Urinary bladder (tissue), 4 donors: Measurements from ENCODE around the gene OR1F1. TPM values are rescaled to one million over a fixed set of nuclear protein-coding genes. Genes with fewer than 3 reads are reported as not detected.

Experiments used
- DNase-seq: peaks from one replicate; pipeline ENCODE4 v3.0.0-alpha.2; 2015; ENCODE audit errors: extremely low spot score
- H3K27ac ChIP-seq: one replicate; pipeline ENCODE4 v1.5.1; 2013; ENCODE audit warnings: low read depth, mild to moderate bottlenecking, moderate library complexity
- H3K36me3 ChIP-seq: one replicate; pipeline ENCODE4 v1.6.1; 2013; ENCODE audit warnings: mild to moderate bottlenecking, moderate library complexity; ENCODE audit not compliant: insufficient read depth
- H3K4me1 ChIP-seq: one replicate; pipeline ENCODE4 v1.6.1; 2013; ENCODE audit warnings: mild to moderate bottlenecking, moderate library complexity; ENCODE audit not compliant: insufficient read depth
- H3K4me3 ChIP-seq: one replicate; pipeline ENCODE4 v1.5.1; 2013; ENCODE audit warnings: low read depth, low read length
- WGBS: extraction: QIAGEN DNeasy Blood & Tissue Kit; methylation state at CpG from one replicate; pipeline ENCODE4 v1.1.7; 2013; 5-methylcytosine and 5-hydroxymethylcytosine counted together
- polyA plus RNA-seq: library from polyadenylated mRNA; stranded (reverse); fragments of 200-250 nt; gene quantifications from one replicate; pipeline ENCODE4 v1.2.3, GENCODE V29; 2013
- total RNA-seq: library from RNA; depleted of rRNA; stranded (reverse); fragments of >200 nt; gene quantifications from one replicate; pipeline ENCODE4 v1.2.3, GENCODE V29; 2014
- donor health status: healthy with polysubstance abuse.
- donor health status: healthy.

OR1F1 gene
- total and polyA plus RNA-seq, 2 donors = not detected

DNA sequence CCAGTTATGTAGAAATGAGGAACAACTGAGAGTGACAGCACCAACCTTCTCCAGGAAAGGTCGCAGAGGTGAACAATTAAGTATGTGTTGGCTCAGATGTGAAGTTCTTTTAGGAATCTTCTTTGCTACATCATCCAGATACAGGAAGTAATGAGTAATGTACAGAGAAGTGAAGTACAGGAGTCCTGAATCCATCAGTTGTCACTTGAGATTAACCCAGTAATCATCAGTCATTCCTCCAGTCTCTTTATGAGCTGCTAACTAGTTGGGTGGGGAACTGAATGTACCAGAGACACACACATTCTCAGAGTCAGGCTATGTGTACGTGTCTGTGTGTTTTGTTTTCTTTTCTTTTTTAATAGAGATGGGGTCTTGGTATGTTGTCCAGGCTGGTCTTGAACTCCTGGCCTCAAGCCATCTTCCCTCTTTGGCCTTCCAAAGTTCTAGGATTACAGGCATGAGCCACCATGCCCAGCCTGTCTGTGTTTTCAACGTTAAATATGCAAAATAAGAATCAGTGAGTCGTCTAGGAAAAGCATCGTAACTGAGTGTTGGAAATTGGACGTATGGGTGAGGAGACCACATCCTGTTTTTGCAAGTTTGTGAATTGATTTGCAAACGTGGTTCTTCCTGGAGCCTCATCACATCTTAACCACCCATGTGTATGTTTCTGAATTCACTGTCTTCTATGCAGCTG is 27.0 kb downstream of the OR1F1 start:
- Histone ChIP-seq H3K4me1 (no peaks in the 10 kb centered on the region), H3K27ac (no peak overlapping the region), H3K4me3 (no peak overlapping the region), H3K36me3 (no peaks in the 10 kb centered on the region)
- no peak for DNase-seq
- 40% methylated on average over 7 of the region's 7 CpGs for WGBS

DNA sequence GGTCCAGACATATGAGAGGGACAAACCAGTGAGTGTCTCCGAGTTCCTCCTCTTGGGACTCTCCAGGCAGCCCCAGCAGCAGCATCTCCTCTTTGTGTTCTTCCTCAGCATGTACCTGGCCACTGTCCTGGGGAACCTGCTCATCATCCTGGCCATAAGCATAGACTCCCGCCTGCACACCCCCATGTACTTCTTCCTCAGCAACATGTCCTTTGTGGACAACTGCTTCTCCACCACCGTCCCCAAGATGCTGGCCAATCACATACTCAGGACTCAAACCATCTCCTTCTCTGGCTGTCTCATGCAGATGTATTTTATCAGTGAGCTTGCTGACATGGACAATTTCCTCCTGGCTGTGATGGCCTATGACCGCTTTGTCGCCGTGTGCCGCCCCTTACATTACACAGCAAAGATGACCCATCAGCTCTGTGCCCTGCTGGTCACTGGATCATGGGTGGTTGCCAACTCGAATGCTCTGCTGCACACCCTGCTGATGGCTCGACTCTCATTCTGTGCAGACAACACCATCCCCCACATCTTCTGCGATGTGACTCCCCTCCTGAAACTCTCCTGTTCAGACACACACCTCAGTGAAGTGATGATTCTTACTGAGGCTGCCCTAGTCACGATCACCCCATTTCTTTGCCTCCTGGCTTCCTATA is 27.7 kb downstream of the OR1F1 start:
- 78% methylated on average over 11 of the region's 11 CpGs for WGBS
- no peaks in the 10 kb centered on the region for H3K4me1 ChIP-seq
- no peak overlapping the region for H3K4me3 ChIP-seq
- no peaks in the 10 kb centered on the region for H3K36me3 ChIP-seq
- DNase-seq = no peak
- H3K27ac ChIP-seq = no peak overlapping the region

DNA sequence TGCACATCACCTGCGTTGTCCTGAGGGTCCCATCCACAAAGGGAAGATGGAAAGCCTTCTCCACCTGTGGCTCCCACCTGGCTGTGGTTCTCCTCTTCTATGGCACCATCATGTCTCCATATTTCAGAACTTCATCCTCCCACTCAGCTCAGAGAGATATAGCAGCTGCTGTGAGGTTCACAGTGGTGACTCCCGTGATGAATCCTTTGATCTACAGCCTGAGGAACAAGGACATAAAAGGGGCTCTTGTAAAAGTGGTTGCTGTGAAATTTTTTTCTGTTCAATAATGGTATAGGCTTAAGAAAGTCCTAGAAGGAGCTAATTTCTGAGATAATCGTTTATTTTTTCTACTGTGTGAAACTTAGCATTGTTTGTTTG is 28.2 kb downstream of the OR1F1 start:
- Histone ChIP-seq H3K36me3 (no peaks in the 10 kb centered on the region), H3K4me3 (no peak overlapping the region), H3K4me1 (no peaks in the 10 kb centered on the region), H3K27ac (no peak overlapping the region)
- no peak for DNase-seq
- 48% methylated on average over 3 of the region's 3 CpGs for WGBS

DNA sequence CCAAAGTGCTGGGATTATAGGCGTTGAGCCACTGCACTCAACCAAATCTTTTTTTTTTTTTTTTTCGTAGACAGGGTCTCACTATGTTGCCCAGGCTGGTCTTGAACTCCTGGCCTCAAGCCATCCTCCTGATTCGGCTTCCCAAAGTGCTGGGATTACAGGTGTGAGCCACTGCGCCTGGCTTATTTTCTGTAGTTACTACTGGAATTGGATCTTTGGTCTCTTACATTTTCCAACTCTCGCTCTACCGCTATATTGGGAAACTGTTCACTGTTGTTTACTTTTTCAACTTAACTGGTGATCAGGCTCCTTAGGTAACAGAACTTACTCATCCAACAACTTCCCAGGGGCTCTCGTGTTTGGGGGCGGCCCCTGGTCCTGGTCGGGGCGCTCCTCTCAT is 32.8 kb downstream of the OR1F1 start:
- H3K4me3 ChIP-seq = no peak overlapping the region
- H3K27ac ChIP-seq = no peak overlapping the region
- H3K4me1 ChIP-seq = no peaks in the 10 kb centered on the region
- whole genome bisulfite sequencing = 93% methylated on average over 10 of the region's 10 CpGs
- peaks cover 10% of the 10 kb centered on the region for H3K36me3 ChIP-seq
- no peak for DNase-seq

DNA sequence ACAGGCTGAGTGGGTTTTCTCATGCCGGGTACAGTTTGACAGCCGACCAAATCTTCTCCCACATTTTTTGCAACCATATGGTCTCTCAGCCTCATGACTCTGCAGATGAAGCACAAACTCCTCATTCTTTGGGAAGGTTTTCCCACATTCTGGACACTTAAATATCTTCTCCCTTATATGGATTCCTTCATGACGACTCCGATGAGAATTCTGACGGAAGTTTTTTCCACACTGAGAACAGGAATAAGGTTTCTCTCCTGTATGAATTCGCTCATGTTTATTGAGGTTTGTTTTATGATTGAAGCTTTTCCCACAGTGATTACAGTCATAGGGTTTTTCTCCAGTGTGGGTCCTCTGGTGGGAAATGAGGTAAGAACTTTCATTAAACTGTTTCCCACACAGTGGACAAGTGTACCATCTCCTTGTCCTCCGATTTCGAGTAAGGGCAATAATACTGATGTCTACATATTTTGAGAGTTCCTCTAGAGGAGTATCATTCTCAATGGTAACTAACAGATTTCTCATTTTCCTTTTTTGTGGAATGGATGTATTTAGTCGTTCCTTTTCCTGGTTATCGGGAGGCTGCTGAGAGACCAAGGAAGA is 36.0 kb downstream of the OR1F1 start:
- Histone ChIP-seq H3K36me3 (peaks cover 15% of the 10 kb centered on the region), H3K4me1 (no peaks in the 10 kb centered on the region), H3K4me3 (no peak overlapping the region), H3K27ac (no peak overlapping the region)
- 97% methylated on average over 10 of the region's 10 CpGs for WGBS
- DNase-seq = no peak

DNA sequence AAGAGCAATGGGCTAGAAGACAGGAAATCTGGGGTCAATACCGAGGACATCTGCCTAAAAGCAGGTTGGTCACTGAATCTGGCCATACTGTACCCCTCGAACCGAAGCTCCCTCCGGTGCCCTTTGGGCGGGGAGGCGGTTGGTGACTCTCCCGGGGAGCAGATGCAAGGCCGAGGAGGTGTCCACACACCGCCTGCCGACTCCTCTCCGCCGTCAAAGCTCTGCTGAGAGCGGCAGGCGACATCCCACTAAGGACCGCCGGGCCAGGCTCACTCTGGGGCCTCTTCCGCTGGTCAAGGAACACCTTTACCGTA is 46.5 kb downstream of the OR1F1 start:
- peak overlapping the region; percentile 95 for H3K27ac ChIP-seq
- H3K36me3 ChIP-seq = peaks cover 9% of the 10 kb centered on the region
- peaks cover 3% of the 10 kb centered on the region for H3K4me1 ChIP-seq
- peak overlapping the region; percentile 66 for H3K4me3 ChIP-seq
- WGBS = 2% methylated on average over 18 of the region's 18 CpGs
- no peak for DNase-seq

DNA sequence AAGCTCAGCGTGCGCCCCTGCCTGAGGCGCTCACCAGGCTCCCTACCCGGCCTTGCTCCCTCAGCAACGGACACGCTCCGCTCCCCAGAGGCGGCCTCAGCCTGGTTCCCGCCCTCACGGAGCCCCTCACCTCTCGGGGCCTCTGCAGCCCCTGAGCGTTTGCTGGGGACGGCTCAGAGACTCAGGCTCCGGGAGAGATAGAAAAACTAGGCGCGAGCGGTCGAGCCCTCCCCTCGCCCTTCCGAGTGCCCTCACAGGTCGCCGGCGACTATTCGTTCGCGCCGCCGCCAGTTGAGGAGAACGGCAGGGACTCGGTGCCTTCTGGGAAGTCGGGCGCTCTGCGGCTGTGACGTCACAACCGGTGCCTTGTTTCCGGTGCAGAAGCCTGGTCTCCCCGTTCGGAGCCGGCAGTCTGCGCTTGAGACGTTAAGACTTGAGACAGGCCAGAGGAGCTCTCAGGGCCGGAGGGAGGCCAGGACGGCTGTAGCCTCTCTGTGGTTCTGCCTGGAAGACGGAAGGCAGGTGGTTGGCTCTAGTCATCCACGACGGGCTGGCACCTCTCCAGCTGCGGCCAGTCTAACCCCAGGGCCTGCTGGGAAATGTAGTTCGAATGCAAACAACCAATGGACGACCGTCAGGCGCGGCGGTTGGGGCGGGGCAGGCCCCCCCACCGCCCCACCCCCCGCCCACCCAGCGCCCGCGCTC is 47.0 kb downstream of the OR1F1 start, which contains the start of gene ZNF200:
ZNF200 (minus strand) TSS at position 302 of the 705 bp plus-strand sequence. CDS start 1,403 bp downstream, outside the sequence.
- H3K27ac ChIP-seq = peak within 1 kb of the TSS; percentile 95
- H3K4me3 ChIP-seq = peak within 1 kb of the TSS; percentile 66
- H3K4me1 ChIP-seq = peaks cover 3% of the 10 kb centered on the region
- under 1% methylated on average over 49 of the region's 59 CpGs for WGBS
- H3K36me3 ChIP-seq = peaks cover 9% of the 10 kb centered on the region
- DNase-seq = peak; percentile 88

DNA sequence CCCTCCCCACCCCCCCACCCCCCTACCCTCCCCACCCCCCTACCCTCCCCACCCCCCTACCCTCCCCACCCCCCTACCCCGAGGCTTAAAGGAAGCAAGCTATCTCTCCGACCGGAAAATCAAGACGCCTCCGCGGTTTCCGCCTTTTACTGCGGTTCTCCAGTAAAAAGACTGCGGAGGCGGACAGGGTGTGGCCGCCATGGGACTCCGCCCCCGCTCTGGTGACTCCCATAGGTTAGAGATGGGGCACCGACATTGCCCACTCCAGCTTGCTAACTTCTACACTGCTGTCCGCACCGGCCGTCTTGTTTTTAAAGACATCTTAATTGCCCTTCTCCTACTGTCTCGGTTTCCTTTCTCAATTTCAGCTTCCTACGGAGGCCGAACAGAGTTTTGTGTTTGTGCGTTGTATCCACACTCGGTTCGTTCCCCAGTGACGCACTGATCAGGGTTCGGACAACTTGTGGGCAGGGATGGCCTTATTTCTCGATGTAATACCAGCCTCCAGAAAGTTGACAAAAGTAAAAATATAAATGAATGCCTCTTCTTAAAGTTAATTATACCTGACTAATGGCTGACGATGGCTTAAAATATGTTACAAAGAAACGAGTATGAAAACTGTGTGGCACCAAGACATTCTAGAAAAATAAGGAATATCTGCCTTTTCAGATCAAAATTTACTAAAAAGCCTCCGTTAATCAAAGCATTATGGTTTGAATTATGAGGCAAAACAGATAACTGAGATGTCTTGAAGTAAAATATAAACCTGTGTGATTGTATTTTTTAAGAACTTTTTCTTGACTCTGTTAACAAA is 48.1 kb downstream of the OR1F1 start:
- Histone ChIP-seq H3K4me1 (peaks cover 3% of the 10 kb centered on the region), H3K36me3 (peaks cover 7% of the 10 kb centered on the region), H3K4me3 (no peak overlapping the region), H3K27ac (no peak overlapping the region)
- DNase-seq = no peak
- WGBS = 83% methylated on average over 28 of the region's 29 CpGs

DNA sequence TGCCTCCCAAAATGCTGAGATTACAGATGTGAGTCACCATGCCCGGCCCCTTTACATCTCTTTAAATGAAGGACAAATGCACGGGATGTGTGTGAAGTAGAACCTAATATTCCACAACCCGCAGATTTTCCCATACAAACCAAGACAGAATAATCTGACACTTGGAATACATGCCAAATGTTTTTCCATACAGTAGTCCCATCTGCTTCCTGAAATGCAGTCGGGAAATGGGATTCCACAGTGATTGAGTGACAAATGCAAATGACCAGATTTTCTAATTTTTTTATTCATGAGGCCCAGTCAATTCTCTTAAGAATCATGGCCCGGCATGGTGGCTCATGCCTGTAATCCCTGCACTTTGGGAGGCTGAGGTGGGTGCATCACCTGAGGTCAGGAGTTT is 53.8 kb downstream of the OR1F1 start:
- DNase-seq = no peak
- Histone ChIP-seq H3K36me3 (no peaks in the 10 kb centered on the region), H3K27ac (no peak overlapping the region), H3K4me3 (no peak overlapping the region), H3K4me1 (no peaks in the 10 kb centered on the region)
- 75% methylated on average over 5 of the region's 5 CpGs for WGBS

DNA sequence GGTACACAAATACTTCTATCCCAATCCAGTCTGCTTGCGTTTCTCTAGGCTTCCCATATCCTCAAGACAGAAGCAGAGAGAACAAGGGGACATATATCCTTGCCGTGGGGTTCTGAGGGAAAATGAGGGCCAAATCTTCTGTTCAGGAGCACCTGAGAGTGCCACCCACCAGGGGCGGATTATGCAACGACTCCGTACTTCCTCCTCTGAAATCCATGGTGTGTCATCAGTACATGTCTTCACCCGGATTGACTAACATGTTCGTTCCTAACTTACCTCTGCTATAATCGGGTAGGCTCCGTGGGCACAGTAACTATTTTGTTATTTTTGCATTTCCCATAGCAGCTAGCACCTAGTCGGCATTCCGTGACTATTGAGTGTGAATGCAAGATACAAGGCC is 54.7 kb downstream of the OR1F1 start:
- 82% methylated on average over 11 of the region's 11 CpGs for WGBS
- Histone ChIP-seq H3K36me3 (no peaks in the 10 kb centered on the region), H3K4me3 (no peak overlapping the region), H3K27ac (no peak overlapping the region), H3K4me1 (no peaks in the 10 kb centered on the region)
- DNase-seq = no peak

DNA sequence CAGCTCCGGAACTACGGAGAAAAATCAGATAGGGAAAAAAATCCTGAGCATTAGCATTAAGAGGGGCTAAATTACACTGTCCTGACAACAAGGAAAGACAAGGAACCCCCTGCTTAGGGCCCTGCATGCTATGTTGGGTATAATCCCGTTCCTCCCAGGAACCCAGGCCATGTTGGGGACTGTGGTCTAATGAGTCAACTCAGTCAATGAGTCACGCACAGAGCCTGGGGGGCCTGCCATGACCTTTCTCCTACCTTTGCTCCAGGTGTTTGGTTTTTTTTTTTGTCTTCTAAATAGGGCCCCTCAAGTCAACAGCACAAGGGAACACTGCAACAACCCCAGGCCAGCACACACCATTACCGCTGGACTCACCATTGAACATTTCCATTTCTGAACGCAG is 55.9 kb downstream of the OR1F1 start:
- no peak for DNase-seq
- Histone ChIP-seq H3K36me3 (no peaks in the 10 kb centered on the region), H3K4me1 (no peaks in the 10 kb centered on the region), H3K27ac (no peak overlapping the region), H3K4me3 (no peak overlapping the region)
- 76% methylated on average over 6 of the region's 6 CpGs for whole genome bisulfite sequencing

DNA sequence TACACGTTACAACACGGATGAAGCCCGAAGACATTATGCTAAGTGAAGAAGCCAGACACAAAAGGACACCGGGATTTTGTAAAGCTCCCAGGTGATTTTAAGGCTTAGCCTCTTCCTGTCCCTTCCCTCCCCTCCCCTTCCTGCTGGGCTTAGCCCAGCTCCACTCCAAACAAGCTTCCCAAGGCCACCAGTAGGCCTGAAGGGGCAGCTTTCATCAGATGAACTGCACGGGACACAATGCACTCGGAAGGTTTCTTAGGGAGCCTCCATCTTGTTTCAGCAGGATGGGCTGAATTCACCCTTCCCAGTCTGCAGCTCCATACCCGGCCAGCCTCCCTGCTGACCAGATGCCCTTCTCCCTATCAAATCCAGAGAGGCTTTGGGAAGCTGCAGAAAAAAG is 58.0 kb downstream of the OR1F1 start:
- no peak overlapping the region for H3K27ac ChIP-seq
- no peaks in the 10 kb centered on the region for H3K4me1 ChIP-seq
- no peak for DNase-seq
- H3K4me3 ChIP-seq = no peak overlapping the region
- 75% methylated on average over 7 of the region's 7 CpGs for WGBS
- no peaks in the 10 kb centered on the region for H3K36me3 ChIP-seq

DNA sequence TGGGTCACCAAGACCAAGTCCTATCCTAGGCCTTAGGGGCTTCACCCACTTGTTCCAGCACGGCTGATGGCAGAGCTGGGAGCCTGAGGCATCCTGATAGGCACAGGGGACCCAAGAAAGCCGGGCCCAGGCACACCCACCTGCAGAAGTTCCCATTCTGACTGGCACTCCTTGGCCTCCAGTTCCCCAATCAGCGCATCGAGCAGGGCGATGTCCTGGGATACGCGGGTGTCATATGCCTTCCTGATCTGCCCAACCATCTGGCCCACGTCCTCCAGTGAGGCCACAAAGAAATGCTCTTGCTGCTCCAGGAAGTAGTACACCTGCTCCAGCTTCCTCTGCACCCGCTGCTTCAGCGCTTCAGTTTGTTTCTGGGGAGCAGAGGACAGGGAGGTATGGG is 58.9 kb downstream of the OR1F1 start:
- no peaks in the 10 kb centered on the region for H3K36me3 ChIP-seq
- no peak overlapping the region for H3K4me3 ChIP-seq
- no peaks in the 10 kb centered on the region for H3K4me1 ChIP-seq
- no peak overlapping the region for H3K27ac ChIP-seq
- 74% methylated on average over 10 of the region's 10 CpGs for WGBS
- DNase-seq = no peak
